MM.1S (cell line): Measurements from ENCODE around the gene ATP8A1.

Experiments used
- EZH2 ChIP-seq: fragments of 300-600 bp; sonication (generic); optimal IDR thresholded peaks from 2 replicates; pipeline ENCODE3; 2017; ENCODE audit warnings: low read depth, mild to moderate bottlenecking, antibody characterized with exemption, low read length, mixed read lengths
- EZH2phosphoT487 ChIP-seq: fragments of 300-600 bp; sonication (generic); IDR thresholded peaks from 2 replicates; pipeline ENCODE4 v1.6.1; 2018; ENCODE audit warnings: antibody characterized with exemption, low read length
- TF ChIP-seq, protein P1 (sequence below): fragments of 300-600 bp; sonication (generic); IDR thresholded peaks from 2 replicates; pipeline ENCODE4 v1.5.1; 2016; ENCODE audit warnings: antibody characterized with exemption, low read length, mixed read lengths

DNA sequence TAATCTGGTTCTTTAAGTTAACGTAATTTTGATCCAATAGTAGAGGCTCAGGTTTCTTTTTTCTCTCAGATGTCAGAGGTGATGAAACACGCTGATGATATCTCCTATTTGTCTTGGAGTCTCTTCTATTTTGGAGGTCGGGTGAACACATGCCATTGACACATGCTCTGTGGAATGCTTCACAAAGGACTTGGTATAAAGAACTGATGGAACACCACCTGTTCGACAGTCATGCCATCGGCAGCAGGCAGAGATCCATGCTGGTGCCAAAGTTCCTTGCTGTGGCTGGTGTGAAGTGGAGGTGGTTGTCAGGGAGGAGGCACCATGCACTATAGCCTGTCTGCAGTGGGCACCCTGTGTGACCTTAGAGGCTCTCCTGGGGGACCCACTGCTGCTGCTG, 94.9 kb downstream of the ATP8A1 start:
- TF ChIP-seq, protein P1, sequence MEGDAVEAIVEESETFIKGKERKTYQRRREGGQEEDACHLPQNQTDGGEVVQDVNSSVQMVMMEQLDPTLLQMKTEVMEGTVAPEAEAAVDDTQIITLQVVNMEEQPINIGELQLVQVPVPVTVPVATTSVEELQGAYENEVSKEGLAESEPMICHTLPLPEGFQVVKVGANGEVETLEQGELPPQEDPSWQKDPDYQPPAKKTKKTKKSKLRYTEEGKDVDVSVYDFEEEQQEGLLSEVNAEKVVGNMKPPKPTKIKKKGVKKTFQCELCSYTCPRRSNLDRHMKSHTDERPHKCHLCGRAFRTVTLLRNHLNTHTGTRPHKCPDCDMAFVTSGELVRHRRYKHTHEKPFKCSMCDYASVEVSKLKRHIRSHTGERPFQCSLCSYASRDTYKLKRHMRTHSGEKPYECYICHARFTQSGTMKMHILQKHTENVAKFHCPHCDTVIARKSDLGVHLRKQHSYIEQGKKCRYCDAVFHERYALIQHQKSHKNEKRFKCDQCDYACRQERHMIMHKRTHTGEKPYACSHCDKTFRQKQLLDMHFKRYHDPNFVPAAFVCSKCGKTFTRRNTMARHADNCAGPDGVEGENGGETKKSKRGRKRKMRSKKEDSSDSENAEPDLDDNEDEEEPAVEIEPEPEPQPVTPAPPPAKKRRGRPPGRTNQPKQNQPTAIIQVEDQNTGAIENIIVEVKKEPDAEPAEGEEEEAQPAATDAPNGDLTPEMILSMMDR = no peak
- TF ChIP-seq EZH2phosphoT487 = no peak
- no peak for TF ChIP-seq EZH2
